Body of pancreas (tissue), 4 donors: ENCODE data around the gene HMGN3. TPM values are rescaled to one million over a fixed set of nuclear protein-coding genes. Genes with fewer than 3 reads are reported as not detected.

ENCODE experiments used
- ATAC-seq: fragments of 150-250 bp; one replicate; pipeline ENCODE4 v1.9.1; 2016
- DNase-seq, 4 donors: peaks; one replicate each; pipeline ENCODE4 v3.0.0-alpha.2; 2019
- H3K27ac ChIP-seq, 4 donors: fragments of 200-600 bp; sonication (generic); 1 replicate in 3 of 4; 2 replicates in 1 of 4; pipeline versions ENCODE4 v1.5.1 to v1.6.1; 2016 to 2019; ENCODE audit warnings: mild to moderate bottlenecking in 1 of 4, mixed read lengths in 1 of 4, moderate library complexity in 1 of 4
- H3K27me3 ChIP-seq, 2 donors: fragments of 200-600 bp; sonication (generic); one replicate each; pipeline ENCODE4 v1.6.0; 2016; ENCODE audit warnings: mild to moderate bottlenecking in 1 of 2
- H3K36me3 ChIP-seq, 2 donors: fragments of 200-600 bp; sonication (generic); replicated peaks in 1 of 2; 2 replicates each; pipeline ENCODE4 v1.5.1; 2016; ENCODE audit warnings: low read depth in 2 of 2; ENCODE audit not compliant: insufficient read depth in 1 of 2
- H3K4me1 ChIP-seq: fragments of 200-600 bp; sonication (generic); one replicate; pipeline ENCODE4 v1.6.0; 2016
- H3K4me3 ChIP-seq, 2 donors: fragments of 200-600 bp; sonication (generic); 1 replicate in 1 of 2; 2 replicates in 1 of 2; pipeline ENCODE4 v1.5.1; 2016 to 2019
- H3K9me3 ChIP-seq, 3 donors: fragments of 200-600 bp; sonication (generic); 1 replicate in 2 of 3; 2 replicates in 1 of 3; pipeline ENCODE4 v1.5.1; 2016
- POLR2A ChIP-seq, 3 donors: fragments of 450-650 bp; IDR thresholded peaks; one replicate each; pipeline ENCODE4 v1.6.1; 2016; ENCODE audit warnings: antibody characterized with exemption in 3 of 3, mild to moderate bottlenecking in 2 of 3
- whole genome bisulfite sequencing, 2 donors: methylation state at CpG; one replicate each; pipeline ENCODE4 v1.1.5; 2017; 5-methylcytosine and 5-hydroxymethylcytosine counted together
- intact Hi-C: fragments of 100-400 bp; cut with DNase I; formaldehyde crosslinking; loops from one replicate; pipeline ENCODE4 v1.15.1; 2023
- total RNA-seq, 2 donors: library from RNA; depleted of rRNA; stranded (reverse); fragments of >200 nt; gene quantifications; one replicate each; pipeline ENCODE4 v1.1.0, GENCODE V29; 2016
- TF ChIP-seq, protein P1 (sequence below), 7 experiments: fragments of 450-650 bp in 4 of 7; fragments of 200-600 bp in 3 of 7; sonication (generic) in 3 of 7; IDR thresholded peaks; one replicate each; pipeline ENCODE4 v1.5.1; 2016 to 2019; ENCODE audit warnings: antibody characterized with exemption in 7 of 7

The HMGN3 gene
- total RNA-seq, result 10 to 100 TPM; 36.1 to 78.1 TPM

DNA sequence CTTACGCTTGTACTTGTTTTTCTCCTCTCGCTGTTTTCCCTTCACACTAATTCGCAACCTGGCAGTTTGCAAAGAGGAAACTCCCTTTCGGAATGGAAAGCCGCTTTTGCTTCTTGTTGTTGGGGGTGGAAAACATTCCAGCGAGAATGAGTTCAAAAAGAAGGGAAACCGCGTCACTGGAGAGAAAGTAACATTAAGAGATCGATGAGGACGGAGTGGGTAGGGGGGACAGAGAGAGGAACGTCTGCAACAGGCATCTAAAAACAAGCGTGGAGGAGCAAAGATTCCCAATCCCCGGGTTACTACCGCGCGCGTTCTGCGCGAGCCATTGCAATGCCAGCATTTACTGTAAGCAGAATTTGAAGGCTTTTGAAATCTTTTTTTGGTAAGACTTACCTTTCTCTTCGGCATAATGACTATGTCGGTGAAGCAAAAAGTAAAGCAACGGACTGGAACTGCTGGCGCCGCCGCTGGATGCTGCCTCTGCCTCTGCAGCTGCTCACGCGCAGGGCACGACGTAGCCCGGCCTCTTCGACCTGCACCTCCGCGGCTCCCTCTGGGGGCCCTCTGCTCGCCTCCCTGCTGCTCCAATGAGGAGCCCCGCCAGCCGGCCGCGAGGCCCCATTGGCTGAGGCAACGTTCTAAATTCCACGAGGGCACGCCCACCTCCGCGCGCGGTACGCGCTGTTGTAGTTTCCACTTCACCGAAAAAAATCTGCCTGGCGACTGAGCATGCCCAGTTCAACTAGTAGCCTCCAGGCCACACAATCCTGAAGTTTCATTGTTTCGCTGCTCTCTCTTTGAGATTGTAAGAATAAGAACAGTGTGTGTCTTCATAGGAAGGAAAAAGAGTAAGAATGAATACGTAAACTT, at the start of gene HMGN3:
Gene HMGN3, minus strand, starts transcription at position 533 of the 873 bp plus-strand sequence.
- intact Hi-C loops, result no loop called here
- peak; percentile 95 to 98 (median 96) for DNase-seq
- WGBS, 2 donors, result 2% methylated on average over 47 to 51 of the region's 51 CpGs
- Histone ChIP-seq H3K36me3 (no peaks in the 10 kb centered on the region), H3K4me3 (peak within 1 kb of the TSS; percentile 59 to 63), H3K27ac (peak within 1 kb of the TSS; percentile 84 to 97 (median 91)), H3K9me3 (no peaks in the 10 kb centered on the region), H3K4me1 (peaks cover 28% of the 10 kb centered on the region), H3K27me3 (no peaks in the 10 kb centered on the region)
- ATAC-seq, result peak; percentile 95
- peak; percentile 75 to 92 (median 90) for TF ChIP-seq POLR2A (IDR thresholded peaks at IDR 0.05)
- TF ChIP-seq, protein P1, sequence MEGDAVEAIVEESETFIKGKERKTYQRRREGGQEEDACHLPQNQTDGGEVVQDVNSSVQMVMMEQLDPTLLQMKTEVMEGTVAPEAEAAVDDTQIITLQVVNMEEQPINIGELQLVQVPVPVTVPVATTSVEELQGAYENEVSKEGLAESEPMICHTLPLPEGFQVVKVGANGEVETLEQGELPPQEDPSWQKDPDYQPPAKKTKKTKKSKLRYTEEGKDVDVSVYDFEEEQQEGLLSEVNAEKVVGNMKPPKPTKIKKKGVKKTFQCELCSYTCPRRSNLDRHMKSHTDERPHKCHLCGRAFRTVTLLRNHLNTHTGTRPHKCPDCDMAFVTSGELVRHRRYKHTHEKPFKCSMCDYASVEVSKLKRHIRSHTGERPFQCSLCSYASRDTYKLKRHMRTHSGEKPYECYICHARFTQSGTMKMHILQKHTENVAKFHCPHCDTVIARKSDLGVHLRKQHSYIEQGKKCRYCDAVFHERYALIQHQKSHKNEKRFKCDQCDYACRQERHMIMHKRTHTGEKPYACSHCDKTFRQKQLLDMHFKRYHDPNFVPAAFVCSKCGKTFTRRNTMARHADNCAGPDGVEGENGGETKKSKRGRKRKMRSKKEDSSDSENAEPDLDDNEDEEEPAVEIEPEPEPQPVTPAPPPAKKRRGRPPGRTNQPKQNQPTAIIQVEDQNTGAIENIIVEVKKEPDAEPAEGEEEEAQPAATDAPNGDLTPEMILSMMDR (IDR thresholded peaks at IDR 0.05), result peak in 3 of 7 experiments; percentile 3 to 38 (median 32)

DNA sequence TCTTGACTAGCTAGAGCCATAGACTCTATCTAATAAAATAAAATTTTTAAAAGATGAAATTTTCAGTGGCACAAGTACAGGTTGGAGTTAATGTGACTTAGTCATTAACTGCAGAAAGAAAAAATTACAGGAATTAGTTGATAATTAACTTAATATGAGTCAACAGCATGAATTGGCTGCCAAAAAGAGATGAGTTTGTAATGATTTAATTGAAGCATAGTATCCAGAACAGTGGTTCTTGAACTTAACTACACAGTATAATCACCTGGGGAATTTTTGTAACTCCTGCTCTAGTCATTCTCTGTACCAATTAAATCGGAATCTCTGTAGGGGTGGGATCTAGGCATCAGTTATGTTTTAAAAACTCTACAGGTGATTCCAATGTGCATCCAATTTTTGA, 46.3 kb upstream of the HMGN3 start:
- Histone ChIP-seq H3K4me3 (no peak overlapping the region), H3K27me3 (no peaks in the 10 kb centered on the region), H3K27ac (no peak overlapping the region), H3K4me1 (no peaks in the 10 kb centered on the region), H3K9me3 (no peaks in the 10 kb centered on the region), H3K36me3 (no peaks in the 10 kb centered on the region)
- DNase-seq, result no peak
- 44 to 53% methylated on average over 1 of the region's 1 CpG for WGBS, 2 donors
- ATAC-seq, result peak; percentile 30
- no peak for TF ChIP-seq POLR2A (IDR thresholded peaks at IDR 0.05)
- TF ChIP-seq, protein P1 (IDR thresholded peaks at IDR 0.05), result no peak
- intact Hi-C loops, result no loop called here

- intact Hi-C loops, result no loop called here
- ATAC-seq (no peak), DNase-seq (no peak)
- no peak overlapping the region for H3K4me3 ChIP-seq
- no peaks in the 10 kb centered on the region for H3K9me3 ChIP-seq
- TF ChIP-seq, protein P1 (IDR thresholded peaks at IDR 0.05), result no peak
- TF ChIP-seq POLR2A (IDR thresholded peaks at IDR 0.05), result no peak
- no peaks in the 10 kb centered on the region for H3K36me3 ChIP-seq
- H3K27me3 ChIP-seq, result no peaks in the 10 kb centered on the region
- no peaks in the 10 kb centered on the region for H3K4me1 ChIP-seq
- H3K27ac ChIP-seq, result no peak overlapping the region
Observed at GRCh38 chr6:79277109-79277508, 42.6 kb upstream of the HMGN3 start.

GRCh38 chr6:79269877-79270276, 35.4 kb upstream of the HMGN3 start:
- no peaks in the 10 kb centered on the region for H3K4me1 ChIP-seq
- peak; percentile 53 for ATAC-seq
- H3K27me3 ChIP-seq, result no peaks in the 10 kb centered on the region
- no peak overlapping the region for H3K27ac ChIP-seq
- no peaks in the 10 kb centered on the region for H3K36me3 ChIP-seq
- no peak overlapping the region for H3K4me3 ChIP-seq
- no peaks in the 10 kb centered on the region for H3K9me3 ChIP-seq
- WGBS, 2 donors, result 17 to 43% methylated on average over 3 of the region's 3 CpGs
- TF ChIP-seq, protein P1 (IDR thresholded peaks at IDR 0.05), result no peak
- no peak for TF ChIP-seq POLR2A (IDR thresholded peaks at IDR 0.05)
- intact Hi-C loops, result no loop called here
- peak in 1 of 4 donors; percentile 5 for DNase-seq
